LNCaP clone FGC (cell line): ENCODE measurements around the gene ZNF148.

Experiments
- DNase-seq: peaks from one replicate; pipeline ENCODE4 v3.0.0-alpha.2; 2011; ENCODE audit warnings: low read depth
- H3K4me3 ChIP-seq: 2 replicates; pipeline ENCODE4 v1.5.1; 2011; ENCODE audit warnings: mild to moderate bottlenecking, low read depth, low read length, control low read depth
- CTCF ChIP-seq: IDR thresholded peaks from 2 replicates; pipeline ENCODE4 v1.5.1; 2012; ENCODE audit warnings: mild to moderate bottlenecking; ENCODE audit not compliant: control insufficient read depth, insufficient read depth; ENCODE audit errors: extremely low read depth

Gene ZNF148

GRCh38 chr3:125179884-125180240 is 195.3 kb downstream of the ZNF148 start:
- H3K4me3 ChIP-seq = no peak overlapping the region
- no peak for DNase-seq
- no peak for TF ChIP-seq CTCF

- no peak for TF ChIP-seq CTCF
- no peak overlapping the region for H3K4me3 ChIP-seq
These were observed 195.8 kb downstream of the ZNF148 start for GRCh38 chr3:125179143-125179883.

GRCh38 chr3:125177746-125178145 is 197.4 kb downstream of the ZNF148 start:
- no peak overlapping the region for H3K4me3 ChIP-seq
- DNase-seq = no peak
- TF ChIP-seq CTCF = no peak

More at GRCh38 chr3:125179143-125179883, 195.8 kb downstream of the ZNF148 start:
- no peak for DNase-seq
